Measurements from ENCODE around the gene RREB1.

RREB1 gene

DNA sequence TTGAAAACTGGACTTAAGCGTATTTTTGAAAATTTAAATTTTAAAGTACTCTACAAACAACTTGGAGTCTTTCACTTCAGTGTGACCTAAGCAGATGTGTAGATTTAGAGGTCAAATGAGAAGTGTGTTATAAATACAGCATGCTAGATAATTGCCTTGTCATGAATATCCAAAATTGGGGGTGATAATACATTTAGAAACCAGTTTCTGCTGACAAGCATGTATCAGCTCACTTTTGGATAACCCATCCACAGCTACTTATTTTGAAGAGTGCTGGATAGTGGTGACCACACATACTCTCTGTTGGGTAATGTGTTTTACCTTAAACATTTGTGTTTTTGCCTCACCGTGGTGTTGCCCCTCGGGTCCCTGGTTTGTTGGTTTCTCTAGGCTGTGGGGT, 14.9 kb downstream of the RREB1 start:
- DNase-seq (ENCODE audit: low read depth, low spot score), result no peak

GRCh38 chr6:7124114-7124513, 16.4 kb downstream of the RREB1 start:
- no peak for DNase-seq (ENCODE audit: low read depth, low spot score)

DNA sequence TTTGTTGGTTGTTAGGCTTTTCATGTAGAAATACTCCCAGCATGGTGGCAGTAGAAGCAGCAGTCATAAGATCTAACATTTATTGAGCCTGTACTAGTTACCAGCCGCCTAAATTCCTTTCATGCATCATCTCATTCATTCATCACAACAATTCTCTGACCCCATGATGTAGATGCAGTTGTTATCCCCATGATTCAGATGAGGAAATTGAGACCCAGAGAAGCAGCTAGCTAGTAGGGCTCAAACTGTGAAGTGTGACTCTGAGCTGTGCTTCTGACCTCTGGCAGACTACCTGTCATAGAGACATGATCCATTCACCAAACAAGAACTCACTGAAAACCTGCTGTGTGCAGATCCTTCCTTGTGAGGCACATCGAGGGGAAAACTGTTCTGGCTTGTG, 16.9 kb downstream of the RREB1 start:
- no peak for DNase-seq (ENCODE audit: low read depth, low spot score)

GRCh38 chr6:7125290-7125689, 17.5 kb downstream of the RREB1 start:
- DNase-seq (ENCODE audit: low read depth, low spot score), result no peak

GRCh38 chr6:7126754-7127153, 19.0 kb downstream of the RREB1 start:
- no peak for DNase-seq (ENCODE audit: low read depth, low spot score)

- DNase-seq (ENCODE audit: low read depth, low spot score), result no peak
Measured at GRCh38 chr6:7127680-7128079, 19.9 kb downstream of the RREB1 start.

DNA sequence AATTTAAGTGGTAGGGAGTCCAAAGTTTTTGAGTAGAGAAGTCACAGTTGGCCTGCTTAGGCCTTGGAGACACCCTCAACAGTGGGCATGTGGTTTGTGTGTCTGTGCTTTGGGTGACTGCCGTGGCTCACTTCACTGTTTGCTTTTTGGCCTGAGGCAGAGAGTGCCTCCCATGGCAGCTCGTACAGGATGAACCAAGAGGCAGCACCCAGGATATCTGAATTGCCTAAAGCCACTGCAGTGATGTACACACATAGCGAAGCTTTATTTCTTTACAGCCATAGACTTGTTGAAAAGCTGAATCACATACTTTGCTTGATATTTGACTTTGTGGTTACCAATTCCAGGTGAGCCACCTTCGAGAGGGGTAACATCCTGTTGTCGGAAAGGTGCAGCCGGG, 21.6 kb downstream of the RREB1 start:
- no peak for DNase-seq (ENCODE audit: low read depth, low spot score)

- DNase-seq (ENCODE audit: low read depth, low spot score), result no peak
Measured at GRCh38 chr6:7129784-7130569, 22.2 kb downstream of the RREB1 start.

DNA sequence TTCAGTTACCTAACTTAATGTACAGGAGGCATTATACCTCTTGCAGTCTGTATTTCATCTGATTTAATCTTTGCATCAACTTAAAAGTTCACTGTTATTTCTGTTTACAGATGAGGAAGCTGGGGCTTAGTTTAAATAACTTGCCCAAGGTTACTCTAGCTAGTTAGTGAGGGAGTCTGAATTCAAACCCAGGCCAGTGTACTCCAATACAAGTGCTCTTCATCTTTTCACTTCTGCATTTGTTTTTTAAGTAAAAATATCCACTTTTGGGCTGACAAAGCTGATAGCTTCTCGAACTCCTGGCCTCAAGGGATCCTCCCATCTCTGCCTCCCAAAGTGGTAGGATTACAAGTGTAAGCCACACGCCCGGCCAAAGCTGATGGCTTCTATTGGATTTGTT, 23.6 kb downstream of the RREB1 start:
- DNase-seq (ENCODE audit: low read depth, low spot score), result no peak

GRCh38 chr6:7132398-7133035, 24.8 kb downstream of the RREB1 start:
- DNase-seq (ENCODE audit: low read depth, low spot score), result no peak

DNA sequence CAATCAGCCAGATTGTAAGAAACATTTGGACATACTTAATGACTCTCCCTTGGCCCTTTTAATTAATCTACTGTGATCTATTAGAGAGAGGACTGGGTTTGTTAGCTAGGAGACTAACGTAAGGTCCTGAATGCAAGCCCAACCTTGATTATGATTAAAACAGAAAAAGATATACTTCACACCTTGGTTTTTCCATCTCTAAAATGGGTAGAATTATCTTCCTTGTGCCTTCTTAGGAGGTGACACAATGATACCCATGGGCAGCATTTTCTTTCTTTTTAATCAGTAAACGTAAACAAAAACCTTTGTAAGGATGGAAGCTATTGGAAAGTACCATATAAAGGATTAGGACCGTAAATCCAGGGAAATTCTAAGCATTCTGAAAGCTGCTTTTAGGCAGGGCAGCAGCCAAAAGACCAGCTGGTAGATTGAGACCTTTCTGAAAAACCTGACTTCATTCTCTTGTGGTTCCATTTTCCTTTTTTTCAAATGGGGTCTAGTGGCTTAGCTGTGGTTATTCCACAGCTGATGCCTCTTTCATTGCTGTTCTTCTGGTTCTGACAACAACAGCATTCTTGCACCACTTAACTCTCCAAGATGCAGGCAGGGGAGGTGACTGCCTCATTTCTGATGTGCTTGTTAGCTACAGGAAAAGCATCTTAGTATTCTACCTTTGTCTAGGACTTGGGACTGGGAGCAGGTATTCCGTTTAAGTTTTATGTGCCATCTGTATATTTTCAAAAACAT, 27.4 kb downstream of the RREB1 start:
- no peak for DNase-seq (ENCODE audit: low read depth, low spot score)

GRCh38 chr6:7135755-7136154, 28.0 kb downstream of the RREB1 start:
- DNase-seq (ENCODE audit: low read depth, low spot score), result no peak

GRCh38 chr6:7136859-7137334, 29.1 kb downstream of the RREB1 start:
- no peak for DNase-seq (ENCODE audit: low read depth, low spot score)

DNA sequence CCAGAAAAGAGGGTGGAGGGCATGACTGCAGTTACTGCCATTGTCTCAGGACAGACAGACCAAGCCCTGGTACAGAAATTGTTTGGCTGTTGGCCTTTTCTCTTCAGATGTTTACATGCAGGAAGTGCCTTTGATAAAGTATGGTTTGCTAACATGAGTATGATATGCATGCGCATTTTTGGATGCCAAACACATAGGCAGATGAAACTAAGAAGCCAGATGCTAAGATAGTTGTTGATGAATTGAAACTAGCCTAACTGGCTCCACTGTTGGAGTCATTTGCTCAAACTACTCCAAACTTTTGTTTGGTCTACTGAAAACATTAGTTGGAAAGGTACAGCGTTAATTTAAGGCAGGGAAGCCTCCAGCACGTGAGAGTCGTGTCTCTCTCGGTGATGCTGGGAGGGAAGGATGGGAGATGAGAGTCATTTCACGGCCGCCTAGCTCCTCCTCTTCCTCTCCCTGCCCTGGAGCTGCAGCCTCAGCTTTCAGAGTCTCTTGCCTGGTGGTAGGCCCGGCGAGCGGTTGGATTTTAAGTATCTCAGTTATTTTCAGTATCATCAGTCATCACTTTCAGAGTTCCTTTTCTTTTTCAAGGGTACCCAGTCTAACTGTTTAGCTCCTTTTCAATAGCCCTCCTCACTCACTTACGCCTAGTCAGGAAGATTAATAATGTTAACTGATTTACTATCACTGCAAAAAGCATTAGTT, 29.7 kb downstream of the RREB1 start:
- DNase-seq (ENCODE audit: low read depth, low spot score), result no peak

GRCh38 chr6:7138046-7138531, 30.3 kb downstream of the RREB1 start:
- no peak for DNase-seq (ENCODE audit: low read depth, low spot score)

GRCh38 chr6:7138921-7139358, 31.2 kb downstream of the RREB1 start:
- DNase-seq (ENCODE audit: low read depth, low spot score), result no peak

DNA sequence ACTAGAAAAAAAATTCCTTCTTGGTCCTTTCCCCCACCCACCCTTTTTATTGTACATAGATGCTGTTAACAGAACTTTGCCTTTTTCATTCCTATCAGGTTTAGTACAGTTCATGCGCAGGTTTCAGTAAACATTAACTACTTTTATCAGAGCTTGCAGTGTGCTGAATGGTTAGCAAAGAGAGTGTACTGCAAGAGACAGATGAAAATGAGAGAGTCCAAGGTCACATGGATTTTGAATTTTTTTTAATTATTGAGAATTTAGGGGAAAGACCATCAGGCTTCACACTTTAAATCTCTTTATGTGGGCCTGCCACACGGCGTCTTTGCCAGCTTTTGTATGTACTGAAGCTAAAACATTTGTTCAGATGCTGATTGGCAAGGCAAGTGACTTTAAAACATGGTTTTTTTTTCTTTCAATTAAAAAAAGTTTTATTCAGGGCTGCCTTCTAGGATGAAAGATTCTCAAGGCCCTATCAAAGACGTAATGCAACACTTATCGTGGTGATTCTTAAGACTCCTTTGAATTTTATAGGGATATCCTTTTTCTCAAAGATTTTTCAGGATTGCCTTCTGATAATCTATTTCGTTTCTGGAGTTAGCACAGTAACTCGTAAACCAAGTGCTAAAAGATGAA, 32.2 kb downstream of the RREB1 start:
- DNase-seq (ENCODE audit: low read depth, low spot score), result no peak

DNA sequence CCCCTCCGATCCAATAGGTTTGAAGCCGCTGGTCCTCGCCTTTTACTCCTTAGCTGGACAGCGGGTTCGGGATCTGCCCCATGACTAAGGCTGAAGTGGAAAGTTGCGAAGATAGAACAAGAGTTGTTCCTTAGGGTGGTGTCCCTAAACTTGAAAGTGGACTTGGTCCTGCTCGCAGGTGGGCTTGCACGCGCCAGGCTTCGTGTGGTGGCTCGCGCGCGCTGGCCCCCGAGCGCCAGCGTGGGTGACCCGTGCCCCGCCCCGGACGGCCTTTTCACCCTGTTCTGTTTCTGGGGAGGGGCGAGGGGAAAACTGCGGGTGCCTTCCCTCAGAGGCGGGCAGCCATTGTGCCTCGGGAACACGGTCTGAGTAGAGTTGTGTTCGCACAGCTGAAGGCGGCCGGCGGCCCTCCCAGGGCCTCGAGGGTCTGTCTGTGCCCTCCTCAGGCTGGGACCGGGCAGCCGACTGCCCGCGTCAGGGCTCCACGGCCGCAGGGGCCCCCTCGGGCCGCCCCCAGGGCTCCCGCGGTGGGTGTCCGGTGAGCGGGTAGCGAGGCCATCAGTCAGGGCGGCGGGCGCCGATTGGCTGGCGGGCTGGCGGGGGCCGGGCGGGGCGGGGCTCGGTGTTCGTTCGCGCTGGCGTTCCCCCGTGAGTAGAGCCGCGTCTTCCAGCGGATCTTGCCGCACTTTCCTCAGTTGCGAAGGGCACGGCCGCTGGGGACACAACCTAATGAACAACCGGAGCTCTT, 33.0 kb downstream of the RREB1 start:
- DNase-seq (ENCODE audit: low read depth, low spot score), result no peak

DNA sequence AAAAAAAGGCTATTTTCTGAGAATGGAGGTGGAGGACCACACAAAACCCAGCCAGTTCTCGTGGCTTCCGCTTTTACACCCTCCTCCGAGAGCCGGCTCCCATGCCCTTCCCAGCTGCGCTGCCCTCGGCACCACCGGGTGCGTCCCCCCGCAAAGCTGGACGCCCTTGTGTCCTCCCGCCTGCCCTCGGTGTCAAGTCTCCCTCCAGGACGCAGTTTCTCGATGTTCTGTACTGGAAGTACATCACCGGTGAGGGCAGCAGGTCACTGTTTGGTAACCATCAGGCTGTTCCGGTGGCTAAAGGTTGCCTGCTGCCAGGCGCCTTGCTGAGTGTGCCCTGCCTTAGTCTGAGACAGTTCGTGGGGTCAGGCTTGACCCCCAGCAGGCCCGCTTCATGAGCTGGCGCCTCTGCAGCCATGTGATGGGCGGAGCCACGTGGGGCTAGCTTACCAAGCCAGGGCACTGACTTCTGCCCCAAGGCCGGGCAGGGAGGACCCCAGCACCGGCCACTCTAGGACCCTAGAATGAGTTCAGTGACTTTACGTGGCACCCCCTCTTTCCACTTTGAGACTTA, 34.6 kb downstream of the RREB1 start:
- DNase-seq (ENCODE audit: low read depth, low spot score), result no peak

DNA sequence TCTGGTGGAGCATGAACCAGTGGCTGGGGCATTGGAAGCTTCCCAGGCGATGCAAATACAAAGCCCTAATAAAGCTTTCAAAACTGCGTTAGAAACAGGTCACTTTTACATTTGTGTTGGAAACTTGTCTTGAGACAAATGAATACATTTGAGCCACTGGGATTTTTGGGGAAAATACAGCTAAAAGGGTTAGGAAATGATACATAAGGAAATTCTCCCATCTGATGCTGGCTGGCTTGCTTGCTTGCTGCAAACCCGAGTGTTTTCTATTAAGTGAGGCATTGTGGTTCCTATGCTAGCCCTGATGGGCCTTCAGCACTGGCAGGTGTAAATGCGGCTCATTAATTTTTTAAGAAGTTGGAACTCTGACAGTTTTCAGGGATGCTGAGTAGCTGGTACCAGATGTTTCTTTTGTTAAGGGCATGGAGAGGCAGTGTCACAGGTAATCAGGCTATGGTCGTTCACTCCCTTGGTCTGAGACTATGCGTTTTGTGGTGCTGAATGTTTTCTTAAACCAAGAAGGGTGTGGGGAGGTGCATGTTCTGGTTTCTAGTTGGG, 35.2 kb downstream of the RREB1 start:
- DNase-seq (ENCODE audit: low read depth, low spot score), result no peak

Measured in iPS DF 19.7 (cell line).